Vagina (tissue), 2 donors: ENCODE data around the gene CFAP299. TPM values are rescaled to one million over a fixed set of nuclear protein-coding genes. Genes with fewer than 3 reads are reported as not detected.

Source experiments
- DNase-seq, 2 donors: peaks; one replicate each; pipeline ENCODE4 v3.0.0-alpha.2; 2017; ENCODE audit errors: extremely low spot score in 2 of 2
- H3K27ac ChIP-seq: fragments of 200-600 bp; sonication (generic); one replicate; pipeline ENCODE4 v1.5.1; 2019
- H3K27me3 ChIP-seq: fragments of 200-600 bp; sonication (generic); one replicate; pipeline ENCODE4 v1.5.1; 2019
- H3K36me3 ChIP-seq, 2 donors: fragments of 200-600 bp; sonication (generic); one replicate each; pipeline ENCODE4 v1.5.1; 2017 to 2019
- H3K4me1 ChIP-seq: fragments of 200-600 bp; sonication (generic); one replicate; pipeline ENCODE4 v1.5.1; 2019
- H3K4me3 ChIP-seq, 2 donors: fragments of 200-600 bp; sonication (generic); 1 replicate in 1 of 2; 2 replicates in 1 of 2; pipeline ENCODE4 v1.5.1; 2016 to 2019
- H3K9me3 ChIP-seq: fragments of 200-600 bp; sonication (generic); one replicate; pipeline ENCODE4 v1.5.1; 2019
- POLR2A ChIP-seq, 2 donors: fragments of 450-650 bp; IDR thresholded peaks; one replicate each; pipeline ENCODE4 v1.6.1; 2017; ENCODE audit warnings: antibody characterized with exemption in 2 of 2, mild to moderate bottlenecking in 2 of 2, moderate library complexity in 2 of 2
- POLR2AphosphoS5 ChIP-seq, 2 donors: sonication (generic); formaldehyde crosslinking; IDR thresholded peaks; one replicate each; pipeline ENCODE4 v1.9.0; 2017; ENCODE audit warnings: antibody characterized with exemption in 2 of 2, mild to moderate bottlenecking in 2 of 2, low read depth in 1 of 2; ENCODE audit not compliant: insufficient read depth in 1 of 2
- intact Hi-C: fragments of 100-400 bp; cut with DNase I; formaldehyde crosslinking; loops from one replicate; pipeline ENCODE4 v1.15.1; 2023
- total RNA-seq: library from RNA; depleted of rRNA; stranded (reverse); fragments of >200 nt; gene quantifications from one replicate; pipeline ENCODE4 v1.2.3, GENCODE V29; 2016
- TF ChIP-seq, protein P1 (sequence below), 3 experiments: fragments of 450-650 bp in 2 of 3; fragments of 200-600 bp in 1 of 3; sonication (generic) in 1 of 3; IDR thresholded peaks; one replicate each; pipeline ENCODE4 v1.5.1; 2017 to 2019; ENCODE audit warnings: antibody characterized with exemption in 3 of 3, mild to moderate bottlenecking in 2 of 3, moderate library complexity in 2 of 3

The CFAP299 gene
- total RNA-seq, 1 donor from 2014 or later: not detected

DNA sequence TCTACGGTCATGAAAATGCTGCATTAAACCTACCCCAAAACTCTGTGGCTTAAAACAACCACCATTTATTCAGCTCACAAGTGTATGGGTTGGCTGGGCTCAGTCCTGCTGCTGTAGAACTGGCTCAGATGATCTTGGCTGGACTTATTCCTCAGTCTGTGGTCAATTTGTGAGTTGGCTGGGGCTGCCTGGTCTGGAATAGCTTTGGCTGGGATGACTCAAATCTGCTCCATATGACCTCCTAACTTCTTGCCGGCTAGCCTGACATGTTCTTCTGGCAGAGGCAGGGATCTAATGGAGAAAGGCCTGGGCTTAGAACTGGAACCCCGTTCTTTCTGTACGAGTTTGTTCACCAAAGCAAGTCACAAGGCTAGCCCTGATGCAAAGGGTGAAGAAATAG, 71.7 kb downstream of the CFAP299 start:
- H3K9me3 ChIP-seq: no peaks in the 10 kb centered on the region
- no peak overlapping the region for H3K27ac ChIP-seq
- TF ChIP-seq POLR2A (IDR thresholded peaks at IDR 0.05) (no peak), POLR2AphosphoS5 (IDR thresholded peaks at IDR 0.05; ENCODE audit: insufficient read depth in 1 of 2, low read depth in 1 of 2) (no peak)
- TF ChIP-seq, protein P1, sequence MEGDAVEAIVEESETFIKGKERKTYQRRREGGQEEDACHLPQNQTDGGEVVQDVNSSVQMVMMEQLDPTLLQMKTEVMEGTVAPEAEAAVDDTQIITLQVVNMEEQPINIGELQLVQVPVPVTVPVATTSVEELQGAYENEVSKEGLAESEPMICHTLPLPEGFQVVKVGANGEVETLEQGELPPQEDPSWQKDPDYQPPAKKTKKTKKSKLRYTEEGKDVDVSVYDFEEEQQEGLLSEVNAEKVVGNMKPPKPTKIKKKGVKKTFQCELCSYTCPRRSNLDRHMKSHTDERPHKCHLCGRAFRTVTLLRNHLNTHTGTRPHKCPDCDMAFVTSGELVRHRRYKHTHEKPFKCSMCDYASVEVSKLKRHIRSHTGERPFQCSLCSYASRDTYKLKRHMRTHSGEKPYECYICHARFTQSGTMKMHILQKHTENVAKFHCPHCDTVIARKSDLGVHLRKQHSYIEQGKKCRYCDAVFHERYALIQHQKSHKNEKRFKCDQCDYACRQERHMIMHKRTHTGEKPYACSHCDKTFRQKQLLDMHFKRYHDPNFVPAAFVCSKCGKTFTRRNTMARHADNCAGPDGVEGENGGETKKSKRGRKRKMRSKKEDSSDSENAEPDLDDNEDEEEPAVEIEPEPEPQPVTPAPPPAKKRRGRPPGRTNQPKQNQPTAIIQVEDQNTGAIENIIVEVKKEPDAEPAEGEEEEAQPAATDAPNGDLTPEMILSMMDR (IDR thresholded peaks at IDR 0.05): no peak
- no peaks in the 10 kb centered on the region for H3K4me1 ChIP-seq
- H3K36me3 ChIP-seq: no peaks in the 10 kb centered on the region
- no peak for DNase-seq
- H3K4me3 ChIP-seq: no peak overlapping the region
- intact Hi-C loops: no loop called here
- no peaks in the 10 kb centered on the region for H3K27me3 ChIP-seq

DNA sequence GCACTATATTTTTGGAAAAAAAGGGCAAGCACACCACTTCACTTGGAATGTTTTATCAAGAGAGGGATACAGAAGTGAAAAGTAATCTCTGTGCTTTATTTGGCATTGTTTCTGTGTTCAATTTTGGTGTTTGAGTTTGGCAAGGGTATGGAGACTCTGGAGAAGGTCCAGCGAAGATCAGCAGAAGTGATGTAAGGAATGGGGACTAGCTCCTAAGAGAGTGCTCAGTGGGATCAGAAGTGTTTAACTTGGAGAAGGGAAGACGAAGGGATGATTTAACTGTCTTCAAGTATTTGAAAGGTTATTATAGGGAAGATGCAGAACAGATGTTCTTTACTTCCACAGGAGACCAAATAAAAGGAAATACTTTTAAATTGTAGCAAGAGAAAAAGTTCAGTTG, 74.3 kb downstream of the CFAP299 start:
- H3K36me3 ChIP-seq: no peaks in the 10 kb centered on the region
- TF ChIP-seq, protein P1 (IDR thresholded peaks at IDR 0.05): no peak
- no peak for TF ChIP-seq POLR2AphosphoS5 (IDR thresholded peaks at IDR 0.05; ENCODE audit: insufficient read depth in 1 of 2, low read depth in 1 of 2)
- TF ChIP-seq POLR2A (IDR thresholded peaks at IDR 0.05): no peak
- no peak overlapping the region for H3K4me3 ChIP-seq
- no peak overlapping the region for H3K27ac ChIP-seq
- H3K27me3 ChIP-seq: no peaks in the 10 kb centered on the region
- intact Hi-C loops: no loop called here
- no peaks in the 10 kb centered on the region for H3K4me1 ChIP-seq
- no peak for DNase-seq
- no peaks in the 10 kb centered on the region for H3K9me3 ChIP-seq

DNA sequence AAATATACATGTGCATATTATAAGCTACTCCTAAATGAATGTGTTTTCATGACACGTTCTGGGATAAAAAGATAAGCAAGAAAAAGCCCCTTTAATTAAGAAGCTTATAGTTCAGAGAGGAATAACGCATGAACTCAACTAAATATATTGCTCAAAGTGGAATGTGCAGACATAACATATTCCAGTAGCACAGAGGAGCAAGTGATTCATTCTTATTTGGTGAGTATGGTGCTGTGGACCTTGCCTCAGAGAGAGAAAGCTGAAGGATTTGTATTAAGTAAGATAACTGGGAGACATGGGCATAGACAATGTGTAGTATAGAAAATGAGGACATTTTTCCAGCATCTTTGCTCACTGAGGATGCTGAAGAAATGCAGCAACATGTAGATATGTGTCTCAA, 76.8 kb downstream of the CFAP299 start:
- intact Hi-C loops: no loop called here
- no peaks in the 10 kb centered on the region for H3K27me3 ChIP-seq
- TF ChIP-seq, protein P1 (IDR thresholded peaks at IDR 0.05): no peak
- no peak for TF ChIP-seq POLR2A (IDR thresholded peaks at IDR 0.05)
- TF ChIP-seq POLR2AphosphoS5 (IDR thresholded peaks at IDR 0.05; ENCODE audit: insufficient read depth in 1 of 2, low read depth in 1 of 2): no peak
- no peaks in the 10 kb centered on the region for H3K4me1 ChIP-seq
- no peak for DNase-seq
- no peaks in the 10 kb centered on the region for H3K9me3 ChIP-seq
- no peak overlapping the region for H3K27ac ChIP-seq
- no peak overlapping the region for H3K4me3 ChIP-seq
- H3K36me3 ChIP-seq: no peaks in the 10 kb centered on the region

DNA sequence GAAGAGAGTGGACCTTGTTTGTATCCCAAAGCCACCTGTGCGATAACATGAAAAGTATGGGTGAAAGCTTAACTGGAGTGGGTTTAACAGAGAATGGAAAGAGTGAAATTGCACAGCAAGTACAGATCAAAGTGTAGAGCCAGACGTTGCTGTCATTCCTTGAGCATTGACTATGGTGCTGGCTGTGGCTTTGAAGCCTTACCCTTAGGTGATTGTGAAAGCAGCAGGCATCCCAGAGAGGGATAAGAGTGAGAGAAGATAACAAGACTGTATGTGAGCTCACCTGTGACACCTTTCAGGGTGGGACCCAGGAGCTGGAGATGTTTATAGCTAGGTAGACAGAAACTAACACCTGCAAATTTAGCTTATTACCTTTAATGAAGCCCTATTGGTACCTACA, 77.6 kb downstream of the CFAP299 start:
- TF ChIP-seq POLR2A (IDR thresholded peaks at IDR 0.05): no peak
- TF ChIP-seq, protein P1 (IDR thresholded peaks at IDR 0.05): no peak
- TF ChIP-seq POLR2AphosphoS5 (IDR thresholded peaks at IDR 0.05; ENCODE audit: insufficient read depth in 1 of 2, low read depth in 1 of 2): no peak
- H3K4me3 ChIP-seq: no peak overlapping the region
- no peaks in the 10 kb centered on the region for H3K4me1 ChIP-seq
- no peaks in the 10 kb centered on the region for H3K36me3 ChIP-seq
- intact Hi-C loops: no loop called here
- H3K27me3 ChIP-seq: no peaks in the 10 kb centered on the region
- H3K27ac ChIP-seq: no peak overlapping the region
- DNase-seq: no peak
- H3K9me3 ChIP-seq: no peaks in the 10 kb centered on the region

DNA sequence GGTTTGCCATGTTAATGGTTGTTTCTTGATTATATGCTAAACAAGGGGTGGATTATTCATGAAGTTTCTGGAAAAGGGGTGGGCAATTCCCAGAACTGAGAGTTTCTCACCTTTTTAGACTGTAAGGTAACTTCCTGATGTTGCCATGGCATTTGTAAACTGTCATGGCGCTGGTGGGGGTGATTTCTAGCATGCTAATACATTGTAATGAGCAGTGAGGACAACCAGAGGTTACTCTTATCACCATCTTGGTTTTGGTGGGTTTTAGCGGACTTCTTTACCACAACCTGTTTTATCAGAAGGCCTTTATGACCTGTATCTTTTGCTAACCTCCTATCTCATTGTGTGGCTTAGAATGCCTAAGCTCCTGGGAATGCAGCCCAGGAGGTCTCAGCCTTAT, 81.5 kb downstream of the CFAP299 start:
- H3K9me3 ChIP-seq: no peaks in the 10 kb centered on the region
- H3K27ac ChIP-seq: no peak overlapping the region
- no peaks in the 10 kb centered on the region for H3K4me1 ChIP-seq
- no peaks in the 10 kb centered on the region for H3K36me3 ChIP-seq
- no peak for DNase-seq
- TF ChIP-seq POLR2AphosphoS5 (IDR thresholded peaks at IDR 0.05; ENCODE audit: insufficient read depth in 1 of 2, low read depth in 1 of 2) (no peak), POLR2A (IDR thresholded peaks at IDR 0.05) (no peak)
- TF ChIP-seq, protein P1 (IDR thresholded peaks at IDR 0.05): no peak
- H3K4me3 ChIP-seq: no peak overlapping the region
- intact Hi-C loops: no loop called here
- no peaks in the 10 kb centered on the region for H3K27me3 ChIP-seq
